ENCODE measurements around the gene ACVR1B.
"Not testable (repeated sequence)": the region's sequence is repeated elsewhere in the genome, so short reads cannot be mapped to it uniquely, and the experiment has no call there.

The ACVR1B gene

GRCh38 chr12:51972422-51972812, 20.9 kb downstream of the ACVR1B start:
- no peak for DNase-seq

- no peak for DNase-seq
Measured at GRCh38 chr12:51972849-51973273, 21.4 kb downstream of the ACVR1B start.

GRCh38 chr12:51973560-51973959, 22.1 kb downstream of the ACVR1B start:
- DNase-seq, result no peak

GRCh38 chr12:51974646-51975045, 23.1 kb downstream of the ACVR1B start:
- DNase-seq, result no peak

GRCh38 chr12:51975196-51975595, 23.7 kb downstream of the ACVR1B start:
- no peak for DNase-seq

- DNase-seq, result no peak
Measured at GRCh38 chr12:51976376-51977160, 25.1 kb downstream of the ACVR1B start.

GRCh38 chr12:51977320-51977753, 25.8 kb downstream of the ACVR1B start:
- no peak for DNase-seq

- not testable (repeated sequence) for DNase-seq
Measured at GRCh38 chr12:51979306-51979705, 27.8 kb downstream of the ACVR1B start.

GRCh38 chr12:51980051-51980808, 28.7 kb downstream of the ACVR1B start:
- DNase-seq, result peak; percentile 91

GRCh38 chr12:51980809-51981127, 29.3 kb downstream of the ACVR1B start:
- no peak for DNase-seq

- no peak for DNase-seq
Measured at GRCh38 chr12:51984657-51985056, 33.2 kb downstream of the ACVR1B start.

- DNase-seq, result no peak
Measured at GRCh38 chr12:51985154-51985835, 33.8 kb downstream of the ACVR1B start.

- DNase-seq, result no peak
Measured at GRCh38 chr12:51986834-51987233, 35.3 kb downstream of the ACVR1B start.

- no peak for DNase-seq
Measured at GRCh38 chr12:51992246-51992645, 40.7 kb downstream of the ACVR1B start.

- no peak for DNase-seq
Measured at GRCh38 chr12:51994539-51994820, 43.0 kb downstream of the ACVR1B start.

GRCh38 chr12:51994959-51995358, 43.5 kb downstream of the ACVR1B start:
- DNase-seq, result peak; percentile 24

GRCh38 chr12:51997136-51997535, 45.6 kb downstream of the ACVR1B start:
- DNase-seq, result no peak

GRCh38 chr12:52003016-52003550, 51.6 kb downstream of the ACVR1B start:
- DNase-seq, result peak; percentile 2

- peak; percentile 7 for DNase-seq
Measured at GRCh38 chr12:52003591-52003990, 52.1 kb downstream of the ACVR1B start.

GRCh38 chr12:52004042-52004648, 52.6 kb downstream of the ACVR1B start:
- DNase-seq, result peak; percentile 79

- no peak for DNase-seq
Measured at GRCh38 chr12:52005218-52005902, 53.9 kb downstream of the ACVR1B start.

GRCh38 chr12:52005903-52006703, 54.6 kb downstream of the ACVR1B start:
- DNase-seq, result peak; percentile 79

Measured in eye (tissue), 1 donor.